ENCODE measurements around the gene ZNF799. TPM values are rescaled to one million over a fixed set of nuclear protein-coding genes. Genes with fewer than 3 reads are reported as not detected.
A peak's percentile ranks its signal among the peaks of the same experiment; 100 is the strongest.
"Not testable (repeated sequence)": the region's sequence is repeated elsewhere in the genome, so short reads cannot be mapped to it uniquely, and the experiment has no call there.

ZNF799 gene
- polyA plus RNA-seq, 3 donors: 6.7 to 8.4 (median 7.6) TPM

- DNase-seq: peak; percentile 99
Measured at GRCh38 chr19:12365236-12366162, 35.6 kb downstream of the ZNF799 start, which contains the start of gene ZNF442. TSS of gene ZNF442 (minus strand) at chr19:12365683. CDS start at chr19:12363631, 2,052 bp downstream.

- peak; percentile 9 for DNase-seq
Measured at GRCh38 chr19:12364391-12365235, 36.5 kb downstream of the ZNF799 start.

GRCh38 chr19:12362236-12362635, 38.8 kb downstream of the ZNF799 start:
- DNase-seq: not testable (repeated sequence)

- DNase-seq: no peak
Measured at GRCh38 chr19:12353375-12353774, 47.7 kb downstream of the ZNF799 start.

GRCh38 chr19:12350890-12351197, 50.2 kb downstream of the ZNF799 start:
- DNase-seq: no peak

- no peak for DNase-seq
Measured at GRCh38 chr19:12350185-12350889, 50.7 kb downstream of the ZNF799 start.

GRCh38 chr19:12346896-12347295, 54.2 kb downstream of the ZNF799 start:
- DNase-seq: no peak

GRCh38 chr19:12345197-12345596, 55.9 kb downstream of the ZNF799 start:
- DNase-seq: no peak

Other genes starting within 250 kb of the ZNF799 start
- 10 to 100 TPM; 13.3 to 18.6 (median 14.4) TPM for gene ZNF625, start 244.5 kb downstream of the ZNF799 start, polyA plus RNA-seq (ENCODE audit: insufficient read length in 3 of 3)
- 10 to 100 TPM; 13.5 to 19.5 (median 17.1) TPM for gene ZNF136, start 238.2 kb downstream of the ZNF799 start, polyA plus RNA-seq (ENCODE audit: insufficient read length in 3 of 3)
- 10 to 100 TPM; 43.6 to 70.9 (median 54.3) TPM for gene ZNF44, start 106.4 kb downstream of the ZNF799 start, polyA plus RNA-seq (ENCODE audit: insufficient read length in 3 of 3)
- gene ZNF563, start 67.6 kb downstream of the ZNF799 start, polyA plus RNA-seq (ENCODE audit: insufficient read length in 3 of 3): 1 to 10 TPM; 3.6 to 5.1 (median 4.2) TPM
- gene ZNF442, start 35.6 kb downstream of the ZNF799 start, polyA plus RNA-seq (ENCODE audit: insufficient read length in 3 of 3): 1 to 10 TPM; 5.7 to 6.4 (median 6.1) TPM
- gene ZNF443, start 39.8 kb upstream of the ZNF799 start, polyA plus RNA-seq (ENCODE audit: insufficient read length in 3 of 3): 10 to 100 TPM; 10.2 to 13.3 (median 11.0) TPM
- gene ZNF709, start 83.5 kb upstream of the ZNF799 start, polyA plus RNA-seq (ENCODE audit: insufficient read length in 3 of 3): 10 to 100 TPM in 1 of 3 donors, 1 to 10 TPM in 2; 6.1 to 13.9 (median 7.5) TPM
- gene ZNF564, start 150.2 kb upstream of the ZNF799 start, polyA plus RNA-seq (ENCODE audit: insufficient read length in 3 of 3): 10 to 100 TPM; 12.0 to 13.6 (median 12.7) TPM
- 1 to 10 TPM; 4.2 to 5.8 (median 5.6) TPM for gene ZNF490, start 209.5 kb upstream of the ZNF799 start, polyA plus RNA-seq (ENCODE audit: insufficient read length in 3 of 3)
- gene ZNF791, start 209.6 kb upstream of the ZNF799 start, polyA plus RNA-seq (ENCODE audit: insufficient read length in 3 of 3): 10 to 100 TPM; 14.8 to 26.2 (median 22.0) TPM